H1 (cell line): ENCODE data around the gene ZNF525.

Experiments used
- CEBPB ChIP-seq: IDR thresholded peaks from 2 replicates; pipeline ENCODE4 v1.6.1; 2012; ENCODE audit warnings: low read depth, low read length
- CTCF ChIP-seq, 3 experiments: IDR thresholded peaks; 1 replicate in 2 of 3; 2 replicates in 1 of 3; pipeline versions ENCODE4 v1.5.1 to v1.6.1; 2011; ENCODE audit warnings: low read length in 3 of 3, mild to moderate bottlenecking in 3 of 3, inconsistent platforms in 2 of 3, low read depth in 1 of 3, moderate library complexity in 1 of 3; ENCODE audit not compliant: insufficient read depth in 1 of 3; ENCODE audit errors: control extremely low read depth in 1 of 3
- EZH2 ChIP-seq: fragments of 200-600 bp; sonication (generic); IDR thresholded peaks from 2 replicates; pipeline ENCODE4 v1.7.1; 2012; ENCODE audit warnings: low read depth, mild to moderate bottlenecking, moderate library complexity, low read length, inconsistent platforms; ENCODE audit not compliant: severe bottlenecking
- JUN ChIP-seq: IDR thresholded peaks from 2 replicates; pipeline ENCODE4 v1.6.1; 2011; ENCODE audit warnings: low read depth, mild to moderate bottlenecking, improper control_type of control experiment, low read length
- KDM5A ChIP-seq: fragments of 200-600 bp; IDR thresholded peaks from 2 replicates; pipeline ENCODE4 v1.7.1; 2012; ENCODE audit warnings: mild to moderate bottlenecking, low read length, inconsistent platforms, mixed read lengths
- TF ChIP-seq, protein P1 (sequence below): IDR thresholded peaks from 2 replicates; pipeline ENCODE4 v1.6.1; 2012; ENCODE audit warnings: low read length, inconsistent platforms

GRCh38 chr19:53357821-53358581, 7.5 kb upstream of the ZNF525 start:
- TF ChIP-seq CTCF (IDR thresholded peaks at IDR 0.05; ENCODE audit: control extremely low read depth in 1 of 3, insufficient read depth in 1 of 3, low read depth in 1 of 3, low read length in 3 of 3) (no peak), KDM5A (no peak), JUN (no peak), EZH2 (no peak), CEBPB (no peak)
- TF ChIP-seq, protein P1, sequence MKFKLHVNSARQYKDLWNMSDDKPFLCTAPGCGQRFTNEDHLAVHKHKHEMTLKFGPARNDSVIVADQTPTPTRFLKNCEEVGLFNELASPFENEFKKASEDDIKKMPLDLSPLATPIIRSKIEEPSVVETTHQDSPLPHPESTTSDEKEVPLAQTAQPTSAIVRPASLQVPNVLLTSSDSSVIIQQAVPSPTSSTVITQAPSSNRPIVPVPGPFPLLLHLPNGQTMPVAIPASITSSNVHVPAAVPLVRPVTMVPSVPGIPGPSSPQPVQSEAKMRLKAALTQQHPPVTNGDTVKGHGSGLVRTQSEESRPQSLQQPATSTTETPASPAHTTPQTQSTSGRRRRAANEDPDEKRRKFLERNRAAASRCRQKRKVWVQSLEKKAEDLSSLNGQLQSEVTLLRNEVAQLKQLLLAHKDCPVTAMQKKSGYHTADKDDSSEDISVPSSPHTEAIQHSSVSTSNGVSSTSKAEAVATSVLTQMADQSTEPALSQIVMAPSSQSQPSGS, result no peak
